Caco-2 (cell line): Measurements from ENCODE around the gene ABHD17C. TPM values are rescaled to one million over a fixed set of nuclear protein-coding genes. Genes with fewer than 3 reads are reported as not detected.
A peak's percentile ranks its signal among the peaks of the same experiment; 100 is the strongest.

ENCODE experiments used
- BruUV-seq: library from RNA; stranded (reverse); fragments of 400-500 nt; replicated peaks from 2 replicates; lab custom pipeline; 2021; lab: Mats Ljungman, UMichigan
- CTCF ChIA-PET: fragments of 300-600 bp; sonication (Branson Sonifier 250); formaldehyde crosslinking; loops from one replicate; lab custom pipeline; 2022; ENCODE audit warnings: antibody characterized with exemption; lab: Charles Lee
- POLR2A ChIA-PET: fragments of 300-600 bp; sonication (Branson Sonifier 250); formaldehyde crosslinking; loops from one replicate; lab custom pipeline; 2022; ENCODE audit warnings: antibody characterized with exemption; lab: Charles Lee
- DNase-seq, 2 experiments: peaks; one replicate each; pipeline versions ENCODE4 v3.0.0 to v3.0.0-alpha.2; 2020 to 2022
- H3K27me3 ChIP-seq: replicated peaks from 2 replicates; pipeline ENCODE4 v1.6.0; 2011; ENCODE audit warnings: low read length; ENCODE audit not compliant: control insufficient read depth, insufficient read depth
- H3K36me3 ChIP-seq: 2 replicates; pipeline ENCODE4 v1.5.1; 2011; ENCODE audit warnings: low read length; ENCODE audit not compliant: control insufficient read depth, insufficient read depth
- H3K4me1 ChIP-seq: fragments of 250-450 bp; sonication (Bioruptor Pico); 2 replicates; pipeline ENCODE4 v1.5.1; 2020; ENCODE audit warnings: mild to moderate bottlenecking
- H3K4me3 ChIP-seq: 2 replicates; pipeline ENCODE4 v1.5.1; 2011; ENCODE audit warnings: low read depth, mild to moderate bottlenecking, control low read depth, low read length
- H3K9me3 ChIP-seq: fragments of 250-450 bp; sonication (Bioruptor Pico); 2 replicates; pipeline ENCODE4 v1.5.1; 2020; ENCODE audit warnings: mild to moderate bottlenecking, moderate library complexity
- H3K27ac Mint-ChIP-seq: one replicate; pipeline ENCODE4 v1.8.0; 2022; ENCODE audit warnings: mixed read lengths; ENCODE audit not compliant: unreplicated experiment
- H3K27me3 Mint-ChIP-seq: one replicate; pipeline ENCODE4 v1.8.0; 2022; ENCODE audit warnings: mixed read lengths; ENCODE audit not compliant: insufficient read depth, unreplicated experiment
- H3K36me3 Mint-ChIP-seq: one replicate; pipeline ENCODE4 v1.8.0; 2022; ENCODE audit warnings: mild to moderate bottlenecking, mixed read lengths; ENCODE audit not compliant: insufficient read depth, unreplicated experiment
- H3K4me1 Mint-ChIP-seq: one replicate; pipeline ENCODE4 v1.8.0; 2022; ENCODE audit warnings: low read depth, mixed read lengths; ENCODE audit not compliant: unreplicated experiment
- H3K4me3 Mint-ChIP-seq: one replicate; pipeline ENCODE4 v1.8.0; 2022; ENCODE audit warnings: mild to moderate bottlenecking, moderate library complexity, mixed read lengths; ENCODE audit not compliant: unreplicated experiment
- H3K9me3 Mint-ChIP-seq: one replicate; pipeline ENCODE4 v1.8.0; 2022; ENCODE audit warnings: mixed read lengths; ENCODE audit not compliant: unreplicated experiment
- intact Hi-C: fragments of 100-400 bp; cut with micrococcal nuclease; formaldehyde crosslinking; loops from one replicate; pipeline ENCODE4 v1.10.0; 2022; ENCODE audit not compliant: unreplicated experiment
- total RNA-seq: library from RNA; stranded (reverse); gene quantifications from 2 replicates; pipeline ENCODE4 v1.2.3, GENCODE V29; 2022
- TF ChIP-seq, protein P1 (sequence below), 2 experiments: fragments of 200-600 bp in 1 of 2; IDR thresholded peaks; 1 replicate in 1 of 2; 2 replicates in 1 of 2; pipeline versions ENCODE4 v1.5.1 to v1.8.0; 2011 to 2022; ENCODE audit warnings: antibody characterized with exemption in 1 of 2, control low read depth in 1 of 2, inconsistent platforms in 1 of 2, low read depth in 1 of 2, low read length in 1 of 2, mild to moderate bottlenecking in 1 of 2, moderate library complexity in 1 of 2; ENCODE audit not compliant: insufficient read depth in 1 of 2, severe bottlenecking in 1 of 2, unreplicated experiment in 1 of 2

Gene ABHD17C
- total RNA-seq, 1 experiment from 2014 or later = 25.0 TPM

DNA sequence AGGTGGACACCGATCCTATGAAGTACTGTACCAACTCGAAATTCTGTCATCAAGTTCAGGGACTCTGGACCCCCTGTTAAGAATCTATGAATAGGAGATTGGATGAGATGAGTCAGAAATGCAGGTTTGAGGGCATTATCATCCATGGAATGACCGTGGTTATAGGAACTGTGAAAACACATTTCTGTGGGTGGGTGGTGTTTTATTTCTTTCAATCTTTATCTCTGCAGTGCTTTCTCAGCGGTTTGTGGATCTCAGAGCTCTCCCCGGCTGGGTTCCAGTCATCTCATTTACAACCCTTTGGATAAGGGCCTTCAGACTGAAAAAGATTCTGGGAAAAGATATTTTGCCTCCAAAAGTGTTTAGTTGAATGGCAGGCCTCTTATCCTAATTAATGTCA is 5.4 kb upstream of the ABHD17C start:
- no peaks in the 10 kb centered on the region for H3K27me3 ChIP-seq
- no TSS peak for BruUV-seq
- TF ChIP-seq, protein P1, sequence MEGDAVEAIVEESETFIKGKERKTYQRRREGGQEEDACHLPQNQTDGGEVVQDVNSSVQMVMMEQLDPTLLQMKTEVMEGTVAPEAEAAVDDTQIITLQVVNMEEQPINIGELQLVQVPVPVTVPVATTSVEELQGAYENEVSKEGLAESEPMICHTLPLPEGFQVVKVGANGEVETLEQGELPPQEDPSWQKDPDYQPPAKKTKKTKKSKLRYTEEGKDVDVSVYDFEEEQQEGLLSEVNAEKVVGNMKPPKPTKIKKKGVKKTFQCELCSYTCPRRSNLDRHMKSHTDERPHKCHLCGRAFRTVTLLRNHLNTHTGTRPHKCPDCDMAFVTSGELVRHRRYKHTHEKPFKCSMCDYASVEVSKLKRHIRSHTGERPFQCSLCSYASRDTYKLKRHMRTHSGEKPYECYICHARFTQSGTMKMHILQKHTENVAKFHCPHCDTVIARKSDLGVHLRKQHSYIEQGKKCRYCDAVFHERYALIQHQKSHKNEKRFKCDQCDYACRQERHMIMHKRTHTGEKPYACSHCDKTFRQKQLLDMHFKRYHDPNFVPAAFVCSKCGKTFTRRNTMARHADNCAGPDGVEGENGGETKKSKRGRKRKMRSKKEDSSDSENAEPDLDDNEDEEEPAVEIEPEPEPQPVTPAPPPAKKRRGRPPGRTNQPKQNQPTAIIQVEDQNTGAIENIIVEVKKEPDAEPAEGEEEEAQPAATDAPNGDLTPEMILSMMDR (IDR thresholded peaks at IDR 0.05; ENCODE audit: insufficient read depth in 1 of 2, low read depth in 1 of 2, low read length in 1 of 2, severe bottlenecking in 1 of 2, unreplicated experiment in 1 of 2) = no peak
- H3K4me3 ChIP-seq = no peak overlapping the region
- H3K4me1 ChIP-seq = peaks cover 11% of the 10 kb centered on the region
- intact Hi-C loops = no loop called here
- CTCF ChIA-PET = no interaction called here
- Mint-ChIP-seq H3K4me3 (no peak overlapping the region), H3K9me3 (no peaks in the 10 kb centered on the region), H3K36me3 (no peaks in the 10 kb centered on the region), H3K27me3 (no peaks in the 10 kb centered on the region), H3K4me1 (peaks cover 12% of the 10 kb centered on the region), H3K27ac (no peak overlapping the region)
- no peaks in the 10 kb centered on the region for H3K9me3 ChIP-seq
- POLR2A ChIA-PET = no interaction called here
- no peak for DNase-seq
- H3K36me3 ChIP-seq = no peaks in the 10 kb centered on the region

DNA sequence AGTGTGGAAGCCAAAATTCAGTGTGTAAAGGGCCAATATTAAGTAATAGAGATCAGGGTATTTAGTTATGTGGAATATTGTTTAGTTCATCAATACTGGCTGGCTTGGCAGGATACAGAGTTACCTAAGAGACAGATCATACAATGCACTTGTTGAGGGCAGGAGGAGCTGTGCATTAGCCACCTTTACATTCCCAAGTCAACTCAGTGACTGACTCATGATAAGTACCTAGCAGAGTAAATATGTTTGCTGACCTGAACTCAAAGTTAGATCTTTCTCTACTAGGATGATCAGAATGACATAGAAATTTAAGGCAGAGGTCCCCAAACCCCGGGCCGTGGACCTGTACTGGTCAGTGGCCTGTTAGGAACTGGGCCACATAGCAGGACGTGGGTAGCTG is 3.5 kb upstream of the ABHD17C start:
- intact Hi-C loops = no loop called here
- no peak overlapping the region for H3K4me3 ChIP-seq
- Mint-ChIP-seq H3K9me3 (no peaks in the 10 kb centered on the region), H3K27ac (no peak overlapping the region), H3K4me1 (peaks cover 5% of the 10 kb centered on the region), H3K36me3 (no peaks in the 10 kb centered on the region), H3K4me3 (no peak overlapping the region), H3K27me3 (no peaks in the 10 kb centered on the region)
- H3K27me3 ChIP-seq = no peaks in the 10 kb centered on the region
- H3K4me1 ChIP-seq = peaks cover 5% of the 10 kb centered on the region; the same call in 1 of the 2 replicates
- DNase-seq = no peak
- TF ChIP-seq, protein P1 (IDR thresholded peaks at IDR 0.05; ENCODE audit: insufficient read depth in 1 of 2, low read depth in 1 of 2, low read length in 1 of 2, severe bottlenecking in 1 of 2, unreplicated experiment in 1 of 2) = no peak
- H3K9me3 ChIP-seq = no peaks in the 10 kb centered on the region
- H3K36me3 ChIP-seq = no peaks in the 10 kb centered on the region
- no TSS peak for BruUV-seq
- POLR2A ChIA-PET = no interaction called here
- CTCF ChIA-PET = interaction anchor here (1.2 kb wide), 1 partner anchor 12 kb away, joined by 3 read pairs; no protein-coding TSS in a partner anchor

DNA sequence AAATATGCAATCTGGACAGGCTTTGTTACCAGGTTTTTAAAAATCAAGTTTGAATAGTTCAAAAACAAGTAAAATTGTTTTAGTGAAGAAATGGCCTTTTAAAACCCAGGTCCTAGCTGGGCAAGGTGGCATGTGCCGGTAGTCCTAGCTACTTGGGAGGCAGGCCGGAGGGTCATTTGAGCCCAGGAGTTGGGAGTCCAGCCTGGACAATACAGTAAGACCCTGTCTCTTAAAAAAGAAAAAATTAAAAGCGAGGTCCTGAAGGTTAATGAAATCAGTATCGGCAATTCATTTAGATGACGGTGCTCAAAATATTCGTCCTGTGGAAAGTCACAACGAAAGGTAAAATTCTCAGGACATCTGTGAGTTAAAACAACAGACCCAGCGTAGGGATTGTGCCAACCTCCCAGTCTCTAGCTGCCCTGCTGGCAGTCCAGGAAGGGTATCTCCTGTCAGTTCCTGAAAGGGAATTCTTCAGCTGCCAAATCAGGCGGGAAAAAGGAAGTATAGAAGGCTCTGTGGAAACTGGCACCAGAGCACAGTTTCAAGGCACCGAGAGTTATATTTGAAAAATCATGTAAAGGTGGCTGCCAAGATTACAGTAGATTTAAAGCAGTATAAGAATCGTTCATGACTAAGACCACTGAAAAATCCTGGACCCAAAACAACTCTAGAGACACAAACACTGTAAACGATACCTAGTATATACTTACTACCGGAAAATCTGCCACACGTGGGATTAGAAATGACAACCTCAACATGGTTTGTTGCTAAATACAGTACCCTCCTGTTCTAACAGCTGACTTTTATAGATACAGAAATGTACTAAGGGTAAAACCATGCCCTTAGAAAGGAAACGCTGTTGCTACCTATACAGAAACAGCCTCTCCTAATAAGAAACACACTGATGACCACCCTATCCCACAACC is 1.2 kb upstream of the ABHD17C start:
- Histone ChIP-seq H3K27me3 (no peaks in the 10 kb centered on the region), H3K4me3 (peak overlapping the region; percentile 72), H3K36me3 (no peaks in the 10 kb centered on the region), H3K4me1 (peaks cover 15% of the 10 kb centered on the region), H3K9me3 (no peaks in the 10 kb centered on the region)
- intact Hi-C loops = no loop called here
- no peak for DNase-seq
- ChIA-PET POLR2A (interaction anchor here (1.1 kb wide), 1 partner anchor 25 kb away, joined by 3 read pairs; no protein-coding TSS in a partner anchor), CTCF (no interaction called here)
- no peaks in the 10 kb centered on the region for H3K36me3 Mint-ChIP-seq
- TF ChIP-seq, protein P1 (IDR thresholded peaks at IDR 0.05; ENCODE audit: insufficient read depth in 1 of 2, low read depth in 1 of 2, low read length in 1 of 2, severe bottlenecking in 1 of 2, unreplicated experiment in 1 of 2) = no peak
- H3K27me3 Mint-ChIP-seq = no peaks in the 10 kb centered on the region
- H3K27ac Mint-ChIP-seq = peak overlapping the region; percentile 63
- H3K4me1 Mint-ChIP-seq = peaks cover 12% of the 10 kb centered on the region
- no peaks in the 10 kb centered on the region for H3K9me3 Mint-ChIP-seq
- peak overlapping the region; percentile 77 for H3K4me3 Mint-ChIP-seq
- TSS peak; percentile 67 for BruUV-seq
